Spleen (tissue), 7 donors: ENCODE results near the gene SEC14L2.

ENCODE experiments used
- POLR2A ChIP-seq, 3 donors: fragments of 450-650 bp; IDR thresholded peaks; one replicate each; pipeline ENCODE4 v1.5.1; 2017; ENCODE audit warnings: antibody characterized with exemption in 3 of 3, mild to moderate bottlenecking in 1 of 3
- TF ChIP-seq, protein P1 (sequence below), 11 experiments: fragments of 200-600 bp in 7 of 11; fragments of 450-650 bp in 4 of 11; sonication (generic) in 4 of 11; IDR thresholded peaks in 8 of 11; conservative IDR thresholded peaks in 3 of 11; 1 replicate in 7 of 11; 2 replicates in 4 of 11; pipeline versions ENCODE4 v1.4.0 to v1.8.0; 2016 to 2021; ENCODE audit warnings: antibody characterized with exemption in 11 of 11, inconsistent platforms in 4 of 11, mild to moderate bottlenecking in 1 of 11
- donor health status: DM: no; HTN: no; CAD: no; lungs with moderate emphysema.
- donor health status: DM: no; HTN: no; CAD: no.
- donor health status: DM: no; HTN: no; CAD: no.

DNA sequence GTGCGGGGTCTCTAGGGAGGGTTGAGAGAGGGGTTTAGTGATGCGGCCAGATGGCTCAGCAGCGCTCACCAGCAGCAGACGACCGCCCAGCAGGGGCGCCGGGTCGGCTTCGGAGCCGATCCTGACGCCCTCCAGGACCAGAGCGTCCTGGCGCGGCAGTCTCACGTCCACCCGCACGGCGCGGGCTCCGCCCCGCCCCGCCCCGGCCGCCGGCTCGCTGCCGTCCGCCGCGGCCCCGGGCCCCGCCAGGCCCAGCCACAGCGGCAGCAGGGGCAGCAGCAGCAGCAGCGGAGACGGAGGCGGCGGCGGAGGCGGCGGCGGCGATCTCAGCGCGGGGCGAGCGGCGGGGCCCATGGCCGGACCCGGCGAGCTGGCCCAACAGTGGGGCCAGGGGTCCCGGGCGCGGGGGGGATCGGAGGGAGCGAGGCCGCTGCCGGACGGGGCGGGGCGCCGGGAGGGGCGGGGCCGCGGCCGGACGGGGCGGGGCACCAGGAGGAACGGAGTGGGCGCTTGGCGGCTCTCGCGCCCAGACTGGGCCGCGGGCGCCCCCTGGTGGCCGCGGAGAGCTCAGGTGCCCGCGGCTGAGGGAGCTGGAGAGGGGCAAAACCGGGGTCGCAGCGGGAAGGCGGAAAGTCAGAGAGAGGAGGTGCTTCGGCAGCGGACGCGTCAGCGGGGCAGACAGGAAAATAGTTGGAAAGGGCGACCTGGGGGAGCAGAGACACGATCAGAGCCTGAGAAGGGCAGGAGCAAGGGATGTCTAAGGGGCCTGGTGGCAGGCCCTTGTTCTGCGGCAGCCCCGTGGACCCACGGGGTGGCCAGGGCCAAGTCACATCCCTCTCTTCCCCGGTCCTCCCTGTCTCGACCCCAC is 9.6 kb upstream of the SEC14L2 start, which contains the start of gene RNF215:
- TF ChIP-seq, protein P1, sequence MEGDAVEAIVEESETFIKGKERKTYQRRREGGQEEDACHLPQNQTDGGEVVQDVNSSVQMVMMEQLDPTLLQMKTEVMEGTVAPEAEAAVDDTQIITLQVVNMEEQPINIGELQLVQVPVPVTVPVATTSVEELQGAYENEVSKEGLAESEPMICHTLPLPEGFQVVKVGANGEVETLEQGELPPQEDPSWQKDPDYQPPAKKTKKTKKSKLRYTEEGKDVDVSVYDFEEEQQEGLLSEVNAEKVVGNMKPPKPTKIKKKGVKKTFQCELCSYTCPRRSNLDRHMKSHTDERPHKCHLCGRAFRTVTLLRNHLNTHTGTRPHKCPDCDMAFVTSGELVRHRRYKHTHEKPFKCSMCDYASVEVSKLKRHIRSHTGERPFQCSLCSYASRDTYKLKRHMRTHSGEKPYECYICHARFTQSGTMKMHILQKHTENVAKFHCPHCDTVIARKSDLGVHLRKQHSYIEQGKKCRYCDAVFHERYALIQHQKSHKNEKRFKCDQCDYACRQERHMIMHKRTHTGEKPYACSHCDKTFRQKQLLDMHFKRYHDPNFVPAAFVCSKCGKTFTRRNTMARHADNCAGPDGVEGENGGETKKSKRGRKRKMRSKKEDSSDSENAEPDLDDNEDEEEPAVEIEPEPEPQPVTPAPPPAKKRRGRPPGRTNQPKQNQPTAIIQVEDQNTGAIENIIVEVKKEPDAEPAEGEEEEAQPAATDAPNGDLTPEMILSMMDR (IDR thresholded peaks at IDR 0.05 in 8 of 11, conservative IDR thresholded peaks at IDR 0.05 in 3 of 11): peak; percentile 90 to 97 (median 95)
- no peak for TF ChIP-seq POLR2A (IDR thresholded peaks at IDR 0.05)
